Stomach smooth muscle (tissue), 2 donors: ENCODE data around the gene ACADVL.
"Not testable (repeated sequence)": the region's sequence is repeated elsewhere in the genome, so short reads cannot be mapped to it uniquely, and the experiment has no call there.

ENCODE experiments used
- H3K27ac ChIP-seq: one replicate; pipeline ENCODE4 v1.7.0; 2013; ENCODE audit warnings: mild to moderate bottlenecking, low read length, inconsistent platforms
- H3K27me3 ChIP-seq, 2 donors: one replicate each; pipeline ENCODE4 v1.7.0; 2013; ENCODE audit warnings: low read length in 2 of 2; ENCODE audit not compliant: insufficient read depth in 2 of 2, control insufficient read depth in 1 of 2
- H3K36me3 ChIP-seq, 2 donors: one replicate each; pipeline ENCODE4 v1.7.0; 2013; ENCODE audit warnings: low read length in 2 of 2; ENCODE audit not compliant: control insufficient read depth in 2 of 2, insufficient read depth in 2 of 2
- H3K4me1 ChIP-seq: one replicate; pipeline ENCODE4 v1.7.0; 2013; ENCODE audit warnings: low read length; ENCODE audit not compliant: control insufficient read depth, insufficient read depth
- H3K4me3 ChIP-seq, 2 donors: one replicate each; pipeline ENCODE4 v1.7.0; 2013; ENCODE audit warnings: low read length in 2 of 2
- H3K9ac ChIP-seq, 2 donors: one replicate each; pipeline ENCODE4 v1.7.0; 2013; ENCODE audit warnings: low read length in 2 of 2, mild to moderate bottlenecking in 1 of 2
- H3K9me3 ChIP-seq, 2 donors: one replicate each; pipeline ENCODE4 v1.7.0; 2013; ENCODE audit warnings: low read length in 2 of 2; ENCODE audit not compliant: control insufficient read depth in 2 of 2
- donor health status: healthy.
- donor health status: Pancreatic carcinoma.

The ACADVL gene

GRCh38 chr17:7237761-7238419 lies 18.2 kb downstream of the ACADVL start:
- peak overlapping the region in 1 of 2 donors; percentile 62 for H3K9ac ChIP-seq
- peaks cover 54% of the 10 kb centered on the region for H3K4me1 ChIP-seq
- peak overlapping the region; percentile 54 to 96 for H3K4me3 ChIP-seq
- H3K36me3 ChIP-seq, result peaks cover 19 to 20% of the 10 kb centered on the region in 2 donors
- peak overlapping the region; percentile 73 for H3K27ac ChIP-seq
- H3K9me3 ChIP-seq, result no peaks in the 10 kb centered on the region
- no peaks in the 10 kb centered on the region for H3K27me3 ChIP-seq

- peaks cover 53% of the 10 kb centered on the region for H3K4me1 ChIP-seq
These were observed 18.8 kb downstream of the ACADVL start for GRCh38 chr17:7238420-7239090.

GRCh38 chr17:7239091-7240027 lies 19.6 kb downstream of the ACADVL start, which contains the start of gene PHF23:
PHF23 (minus strand) TSS chr17:7239457; CDS start chr17:7239279, 178 bp downstream.
- Histone ChIP-seq H3K27me3 (no peaks in the 10 kb centered on the region), H3K27ac (peak within 1 kb of the TSS; percentile 88), H3K9ac (peak within 1 kb of the TSS; percentile 87 to 92), H3K4me3 (peak within 1 kb of the TSS; percentile 92 to 96), H3K4me1 (peaks cover 54% of the 10 kb centered on the region), H3K36me3 (peaks cover 21 to 24% of the 10 kb centered on the region in 2 donors), H3K9me3 (no peaks in the 10 kb centered on the region)

More at GRCh38 chr17:7238420-7239090, 18.8 kb downstream of the ACADVL start:
- Histone ChIP-seq H3K27ac (peak overlapping the region; percentile 88), H3K9me3 (no peaks in the 10 kb centered on the region), H3K9ac (peak overlapping the region; percentile 87 to 92), H3K27me3 (no peaks in the 10 kb centered on the region), H3K36me3 (peaks cover 19 to 20% of the 10 kb centered on the region in 2 donors), H3K4me3 (peak overlapping the region; percentile 92 to 96)

- Histone ChIP-seq H3K27me3 (no peaks in the 10 kb centered on the region), H3K36me3 (peaks cover 22 to 24% of the 10 kb centered on the region in 2 donors), H3K4me1 (peaks cover 44% of the 10 kb centered on the region), H3K4me3 (peak overlapping the region; percentile 92 to 96), H3K9me3 (no peaks in the 10 kb centered on the region), H3K9ac (peak overlapping the region in 1 of 2 donors; percentile 6), H3K27ac (peak overlapping the region; percentile 25)
These were observed 20.6 kb downstream of the ACADVL start for GRCh38 chr17:7240375-7240774.

GRCh38 chr17:7241090-7241733 lies 21.5 kb downstream of the ACADVL start:
- no peaks in the 10 kb centered on the region for H3K9me3 ChIP-seq
- peaks cover 21% of the 10 kb centered on the region in 2 donors for H3K36me3 ChIP-seq
- H3K9ac ChIP-seq, result peak overlapping the region; percentile 91 to 99
- no peaks in the 10 kb centered on the region for H3K27me3 ChIP-seq
- peak overlapping the region; percentile 95 for H3K27ac ChIP-seq
- H3K4me1 ChIP-seq, result peaks cover 42% of the 10 kb centered on the region
- peak overlapping the region; percentile 92 to 96 for H3K4me3 ChIP-seq

- H3K9ac ChIP-seq, result peak within 1 kb of the TSS; percentile 91 to 99
- peak within 1 kb of the TSS; percentile 95 for H3K27ac ChIP-seq
- no peaks in the 10 kb centered on the region for H3K27me3 ChIP-seq
- peaks cover 37% of the 10 kb centered on the region for H3K4me1 ChIP-seq
- H3K4me3 ChIP-seq, result peak within 1 kb of the TSS; percentile 92 to 96
- no peaks in the 10 kb centered on the region for H3K9me3 ChIP-seq
- H3K36me3 ChIP-seq, result peaks cover 27 to 30% of the 10 kb centered on the region in 2 donors
These were observed 22.3 kb downstream of the ACADVL start, which contains the start of gene GABARAP for GRCh38 chr17:7241783-7242716. GABARAP (minus strand) TSS chr17:7242449; CDS start chr17:7242330, 119 bp downstream.

- H3K9me3 ChIP-seq, result no peaks in the 10 kb centered on the region
These were observed 23.1 kb downstream of the ACADVL start for GRCh38 chr17:7242717-7243452.

GRCh38 chr17:7243453-7243729 lies 23.7 kb downstream of the ACADVL start:
- Histone ChIP-seq H3K27me3 (no peaks in the 10 kb centered on the region), H3K4me1 (peaks cover 32% of the 10 kb centered on the region), H3K4me3 (peak overlapping the region; percentile 92 to 96), H3K9me3 (no peaks in the 10 kb centered on the region), H3K36me3 (peaks cover 27 to 31% of the 10 kb centered on the region in 2 donors), H3K9ac (peak overlapping the region; percentile 91 to 99), H3K27ac (peak overlapping the region; percentile 95)

More at GRCh38 chr17:7242717-7243452, 23.1 kb downstream of the ACADVL start:
- peaks cover 27 to 31% of the 10 kb centered on the region in 2 donors for H3K36me3 ChIP-seq
- peak overlapping the region; percentile 92 to 96 for H3K4me3 ChIP-seq
- H3K4me1 ChIP-seq, result peaks cover 32% of the 10 kb centered on the region
- no peaks in the 10 kb centered on the region for H3K27me3 ChIP-seq
- H3K9ac ChIP-seq, result peak overlapping the region; percentile 91 to 99
- H3K27ac ChIP-seq, result peak overlapping the region; percentile 95

GRCh38 chr17:7243838-7244237 lies 24.1 kb downstream of the ACADVL start:
- peaks cover 35% of the 10 kb centered on the region for H3K4me1 ChIP-seq
- peaks cover 27 to 31% of the 10 kb centered on the region in 2 donors for H3K36me3 ChIP-seq
- H3K9ac ChIP-seq, H3K27me3 ChIP-seq, H3K4me3 ChIP-seq, H3K9me3 ChIP-seq: not testable (repeated sequence)
- peak overlapping the region; percentile 95 for H3K27ac ChIP-seq
